ENCODE measurements around the gene OR51L1.
"Not testable (repeated sequence)": the region's sequence is repeated elsewhere in the genome, so short reads cannot be mapped to it uniquely, and the experiment has no call there.

OR51L1 gene, protein sequence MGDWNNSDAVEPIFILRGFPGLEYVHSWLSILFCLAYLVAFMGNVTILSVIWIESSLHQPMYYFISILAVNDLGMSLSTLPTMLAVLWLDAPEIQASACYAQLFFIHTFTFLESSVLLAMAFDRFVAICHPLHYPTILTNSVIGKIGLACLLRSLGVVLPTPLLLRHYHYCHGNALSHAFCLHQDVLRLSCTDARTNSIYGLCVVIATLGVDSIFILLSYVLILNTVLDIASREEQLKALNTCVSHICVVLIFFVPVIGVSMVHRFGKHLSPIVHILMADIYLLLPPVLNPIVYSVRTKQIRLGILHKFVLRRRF

GRCh38 chr11:4994551-4994950, at the start of gene OR51L1:
OR51L1 (plus strand) TSS chr11:4994851; CDS start chr11:4998983, 4,132 bp downstream.
- Histone ChIP-seq H3K27ac (no peak within 1 kb of the TSS), H3K36me3 (no peaks in the 10 kb centered on the region), H3K9me3 (ENCODE audit: severe bottlenecking) (no peaks in the 10 kb centered on the region), H3K27me3 (ENCODE audit: insufficient read depth, low read depth, severe bottlenecking) (peaks cover 41% of the 10 kb centered on the region), H3K4me3 (ENCODE audit: low read depth, low read length) (no peak within 1 kb of the TSS)
- no peak for TF ChIP-seq CTCF (IDR thresholded peaks at IDR 0.05; ENCODE audit: low read depth, low read length)
- DNase-seq, result no peak

DNA sequence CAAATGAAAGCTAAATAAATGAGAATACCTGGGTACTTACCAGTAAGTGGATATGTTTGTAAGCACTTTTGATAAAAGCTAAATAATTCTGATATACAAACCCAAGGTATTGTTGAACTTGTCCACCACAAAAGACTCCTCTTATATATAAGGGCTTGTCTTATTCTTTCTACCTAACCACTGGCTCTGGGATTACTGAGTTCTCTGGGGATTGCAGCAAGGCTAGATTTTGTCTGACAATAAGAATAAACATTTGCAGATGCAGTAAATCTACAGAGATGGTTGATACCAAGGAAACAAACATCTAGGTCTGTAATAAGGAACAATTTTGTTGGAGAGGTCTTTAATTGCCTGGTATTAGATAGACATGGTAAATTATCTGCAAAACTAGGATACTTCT, 47.1 kb upstream of the OR51L1 start, which contains the start of gene OR51A4:
Gene OR51A4, minus strand, starts transcription at position 101 of the 400 bp plus-strand sequence. CDS start 505 bp downstream, outside the sequence.
- no peak for DNase-seq
- H3K9me3 ChIP-seq (ENCODE audit: severe bottlenecking), result no peaks in the 10 kb centered on the region
- TF ChIP-seq CTCF (IDR thresholded peaks at IDR 0.05; ENCODE audit: low read depth, low read length), result no peak
- peaks cover 8% of the 10 kb centered on the region for H3K27me3 ChIP-seq (ENCODE audit: insufficient read depth, low read depth, severe bottlenecking)
- no peaks in the 10 kb centered on the region for H3K36me3 ChIP-seq
- H3K27ac ChIP-seq, result no peak within 1 kb of the TSS
- no peak within 1 kb of the TSS for H3K4me3 ChIP-seq (ENCODE audit: low read depth, low read length)

DNA sequence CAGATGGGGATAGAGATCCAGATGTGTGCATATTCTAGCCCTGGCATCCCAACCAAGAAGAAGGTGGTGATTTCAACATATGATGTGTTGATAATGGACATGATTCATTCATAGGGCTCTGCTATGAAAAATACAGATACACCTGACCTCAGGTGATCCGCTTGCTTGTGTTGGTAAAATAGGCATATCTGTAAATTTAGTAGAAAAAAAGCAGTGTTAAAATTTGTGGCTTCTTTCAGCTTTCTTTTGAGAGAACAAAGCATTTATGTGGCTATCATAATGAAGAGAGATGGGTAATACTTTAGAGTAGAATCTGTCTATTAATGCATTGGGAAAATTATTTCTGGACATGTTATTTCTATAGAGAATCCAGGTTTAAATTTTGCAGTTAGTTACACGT, 39.0 kb upstream of the OR51L1 start, which contains the start of gene OR51A2:
Gene OR51A2, minus strand, starts transcription at position 101 of the 400 bp plus-strand sequence. Its CDS starts 0 bp downstream, at position 101.
- not testable (repeated sequence) for H3K36me3 ChIP-seq; DNase-seq; H3K4me3 ChIP-seq (ENCODE audit: low read depth, low read length); H3K9me3 ChIP-seq (ENCODE audit: severe bottlenecking); H3K27ac ChIP-seq
- peaks cover 12% of the 10 kb centered on the region for H3K27me3 ChIP-seq (ENCODE audit: insufficient read depth, low read depth, severe bottlenecking)

DNA sequence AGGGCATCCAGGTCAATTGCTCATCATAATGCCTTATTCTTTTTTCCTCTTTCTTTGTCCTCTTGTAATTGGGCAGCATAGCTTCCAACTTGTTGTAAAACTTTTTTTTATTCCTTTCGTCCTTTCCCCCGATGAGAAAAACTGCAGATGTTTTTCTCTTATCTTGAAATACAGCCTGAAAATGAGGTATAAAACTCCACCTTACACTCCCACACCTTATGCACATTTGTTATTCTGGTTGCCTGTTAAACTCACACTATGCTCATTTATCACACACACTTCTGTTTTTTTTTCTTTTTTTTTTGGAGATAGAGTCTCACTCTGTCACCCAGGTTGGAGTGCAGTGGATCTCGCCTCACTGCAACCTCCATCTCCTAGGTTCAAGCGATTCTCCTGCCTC, 37.3 kb upstream of the OR51L1 start:
- Histone ChIP-seq H3K27ac (no peak overlapping the region), H3K9me3 (ENCODE audit: severe bottlenecking) (no peaks in the 10 kb centered on the region), H3K36me3 (no peaks in the 10 kb centered on the region), H3K4me3 (ENCODE audit: low read depth, low read length) (no peak overlapping the region), H3K27me3 (ENCODE audit: insufficient read depth, low read depth, severe bottlenecking) (peaks cover 25% of the 10 kb centered on the region)
- no peak for TF ChIP-seq CTCF (IDR thresholded peaks at IDR 0.05; ENCODE audit: low read depth, low read length)
- DNase-seq, result no peak

- TF ChIP-seq CTCF (IDR thresholded peaks at IDR 0.05; ENCODE audit: low read depth, low read length), result no peak
- Histone ChIP-seq H3K4me3 (ENCODE audit: low read depth, low read length) (no peak overlapping the region), H3K36me3 (no peaks in the 10 kb centered on the region), H3K27me3 (ENCODE audit: insufficient read depth, low read depth, severe bottlenecking) (peaks cover 43% of the 10 kb centered on the region), H3K9me3 (ENCODE audit: severe bottlenecking) (no peaks in the 10 kb centered on the region), H3K27ac (no peak overlapping the region)
- DNase-seq, result no peak
Measured at GRCh38 chr11:4960877-4961276, 33.8 kb upstream of the OR51L1 start.

GRCh38 chr11:4962816-4963215, 31.8 kb upstream of the OR51L1 start:
- no peak for TF ChIP-seq CTCF (IDR thresholded peaks at IDR 0.05; ENCODE audit: low read depth, low read length)
- Histone ChIP-seq H3K4me3 (ENCODE audit: low read depth, low read length) (no peak overlapping the region), H3K9me3 (ENCODE audit: severe bottlenecking) (no peaks in the 10 kb centered on the region), H3K27me3 (ENCODE audit: insufficient read depth, low read depth, severe bottlenecking) (peaks cover 48% of the 10 kb centered on the region), H3K36me3 (no peaks in the 10 kb centered on the region), H3K27ac (no peak overlapping the region)
- DNase-seq, result no peak

Data from WERI-Rb-1 (cell line).